Left cardiac atrium (tissue), 4 donors: ENCODE data around the gene MDP1. TPM values are rescaled to one million over a fixed set of nuclear protein-coding genes. Genes with fewer than 3 reads are reported as not detected.
A peak's percentile ranks its signal among the peaks of the same experiment; 100 is the strongest.
"Not testable (repeated sequence)": the region's sequence is repeated elsewhere in the genome, so short reads cannot be mapped to it uniquely, and the experiment has no call there.

Experiments
- ATAC-seq, 2 donors: fragments of 200-7000 bp; cut with Tn5 transposase; one replicate each; pipeline ENCODE4 v1.9.1; 2020; ENCODE audit warnings: mild to moderate bottlenecking in 2 of 2, moderate library complexity in 2 of 2
- DNase-seq: peaks from one replicate; pipeline ENCODE4 v3.0.0-alpha.2; 2020
- intact Hi-C, 2 donors: fragments of 100-400 bp; cut with DNase I; formaldehyde crosslinking; loops; one replicate each; pipeline versions ENCODE4 v1.14.1 to v1.15.1; 2022 to 2023
- total RNA-seq, 2 donors: library from RNA; stranded (reverse); fragmentation: NEBNext Ultra II Directional; extraction: Animal tissue kit (Norgen Biotek cat#: 25700); gene quantifications; one replicate each; pipeline ENCODE4 v1.2.1, GENCODE V29; 2021
- donor health status: DM: no; HTN: yes; CAD: no.
- donor health status: DM: no; HTN: yes; CAD: no; lungs with severe emphysema.
- donor health status: DM: yes; HTN: yes; CAD: no.
- donor health status: Dilated cardiomyopathy.

The MDP1 gene
- total RNA-seq, 2 donors from 2014 or later: 14.5 to 18.2 TPM

DNA sequence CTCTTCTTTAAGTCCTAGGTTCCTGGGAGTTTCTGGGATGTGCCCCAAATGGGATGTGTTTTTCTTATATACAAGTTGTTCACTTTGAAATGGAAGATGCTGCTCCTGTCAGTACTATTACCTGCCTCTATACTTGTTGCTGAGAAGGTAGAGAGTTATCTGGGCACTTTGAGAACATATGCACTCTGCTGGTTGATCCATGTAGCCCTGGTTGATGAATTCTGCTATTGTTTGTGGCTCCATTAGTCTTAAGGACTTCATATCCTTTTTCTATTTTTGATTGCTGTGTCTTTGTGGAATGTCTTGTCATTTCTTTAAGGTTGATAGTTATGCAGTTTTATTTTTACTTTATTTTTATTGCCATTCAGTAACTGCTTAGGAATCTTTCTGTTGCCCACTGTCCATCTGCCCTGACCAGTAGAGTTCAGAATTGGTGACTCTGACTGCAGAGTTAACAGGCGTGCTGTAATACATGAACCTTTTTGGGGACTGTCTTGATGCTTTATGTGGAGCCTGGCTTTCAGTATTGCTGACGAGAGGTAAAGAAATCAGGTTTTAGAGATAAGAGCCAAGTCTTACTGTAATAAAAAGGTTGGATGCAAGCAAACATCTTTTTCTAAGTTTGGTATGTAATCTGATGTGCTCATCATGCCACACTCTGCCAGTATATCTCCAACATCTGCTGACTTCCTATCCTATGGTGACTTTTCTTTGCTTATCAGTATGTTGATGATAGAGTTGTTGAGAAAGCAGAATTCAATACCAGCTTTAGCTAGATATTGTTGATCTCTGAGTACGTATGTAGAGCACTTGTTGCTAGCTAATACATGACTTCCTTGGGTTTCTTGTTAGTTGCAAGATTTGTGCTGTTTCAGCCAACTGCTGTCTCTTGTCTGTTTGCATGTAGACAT lies 18.5 kb upstream of the MDP1 start:
- DNase-seq (no peak), ATAC-seq (no peak)
- intact Hi-C loops: no loop called here

- intact Hi-C loops: no loop called here
- ATAC-seq (peak in 1 of 2 donors; percentile 3), DNase-seq (no peak)
These were observed 17.6 kb upstream of the MDP1 start for GRCh38 chr14:24233538-24233866.

GRCh38 chr14:24232645-24233537 lies 17.0 kb upstream of the MDP1 start, which contains the start of gene GMPR2:
TSS of gene GMPR2 (plus strand) at chr14:24232929. CDS start at chr14:24233254, 325 bp downstream.
- intact Hi-C loops: no loop called here
- peak; percentile 58 to 67 for ATAC-seq
- peak; percentile 84 for DNase-seq

GRCh38 chr14:24232121-24232644 lies 16.3 kb upstream of the MDP1 start, which contains the start of gene NEDD8:
TSS of gene NEDD8 (minus strand) at chr14:24232367. CDS start at chr14:24232267, 100 bp downstream.
- intact Hi-C loops: no loop called here
- DNase-seq: peak; percentile 95
- ATAC-seq: peak; percentile 86 to 90

DNA sequence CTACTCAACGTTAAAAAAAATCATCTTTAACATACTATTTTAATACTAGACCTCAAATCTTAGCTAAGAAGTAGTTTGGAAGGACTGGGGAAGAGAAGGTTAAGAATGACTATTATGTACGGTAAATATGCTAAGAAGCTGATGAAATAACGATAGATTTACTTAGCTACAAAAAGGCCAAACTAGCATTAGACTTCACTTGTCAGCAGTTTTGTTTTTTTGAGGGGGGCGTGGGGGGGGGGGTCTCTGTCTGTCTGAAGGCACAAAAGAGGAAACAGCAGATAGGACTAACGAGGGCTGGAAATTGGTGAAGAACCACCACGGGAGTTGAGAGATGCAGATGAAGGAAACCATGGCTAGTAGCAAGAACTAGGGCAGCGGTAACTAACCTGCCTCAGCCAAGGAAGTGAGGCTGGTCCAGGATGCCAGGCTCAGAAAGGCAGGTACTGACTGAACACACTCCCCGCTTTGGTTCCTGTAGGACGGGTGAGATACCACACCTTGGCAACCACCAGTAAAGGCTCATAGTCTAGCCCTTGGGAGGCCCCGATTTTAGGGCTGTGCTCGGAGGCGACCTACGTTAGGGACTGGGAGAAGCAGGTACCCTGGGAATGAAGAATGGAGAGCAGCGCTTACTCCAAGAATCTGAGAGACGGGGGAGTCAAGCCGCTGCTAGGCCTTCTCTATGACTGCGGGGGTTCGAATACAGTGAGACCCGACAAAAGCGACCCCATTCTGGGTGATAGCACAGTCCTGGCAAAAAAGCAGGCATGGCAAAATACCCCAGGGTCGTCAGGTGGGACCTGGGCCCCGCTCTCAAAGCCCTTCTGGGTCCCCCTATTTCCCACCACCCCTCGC lies 15.6 kb upstream of the MDP1 start:
- peak in 1 of 2 donors; percentile 6 for ATAC-seq
- intact Hi-C loops: no loop called here

DNA sequence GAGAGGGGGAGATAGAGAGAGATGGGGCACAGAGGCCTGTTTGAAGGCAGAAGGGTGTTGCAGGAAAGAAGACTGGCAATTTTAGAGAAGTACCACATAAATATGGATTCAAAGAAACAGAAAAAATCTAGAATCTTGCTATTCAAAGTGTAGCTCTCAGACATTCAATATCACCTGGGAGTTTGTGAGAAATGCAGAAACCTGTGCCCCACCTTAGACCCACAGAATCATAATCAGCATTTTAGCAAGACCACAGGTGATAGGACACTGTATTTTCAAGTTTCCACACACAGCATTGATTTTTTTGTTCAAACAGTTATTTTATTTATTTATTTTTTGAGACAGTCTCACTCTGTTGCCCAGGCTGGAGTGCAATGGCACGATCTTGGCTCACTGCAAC lies 13.0 kb upstream of the MDP1 start:
- DNase-seq (no peak), ATAC-seq (no peak)
- intact Hi-C loops: no loop called here

More for the DNA sequence above, 15.6 kb upstream of the MDP1 start:
- no peak for DNase-seq

GRCh38 chr14:24226473-24226872 lies 10.6 kb upstream of the MDP1 start:
- ATAC-seq (no peak), DNase-seq (no peak)

GRCh38 chr14:24224618-24225071 lies 8.8 kb upstream of the MDP1 start:
- ATAC-seq: no peak
- DNase-seq: no peak
- intact Hi-C loops: no loop called here

More at GRCh38 chr14:24226473-24226872, 10.6 kb upstream of the MDP1 start:
- intact Hi-C loops: no loop called here

GRCh38 chr14:24222987-24223386 lies 7.1 kb upstream of the MDP1 start:
- DNase-seq, intact Hi-C loops, ATAC-seq: not testable (repeated sequence)

GRCh38 chr14:24219521-24219920 lies 3.7 kb upstream of the MDP1 start:
- intact Hi-C loops: no loop called here
- no peak for ATAC-seq
- no peak for DNase-seq

GRCh38 chr14:24219080-24219479 lies 3.2 kb upstream of the MDP1 start:
- intact Hi-C loops: no loop called here
- no peak for ATAC-seq
- no peak for DNase-seq

- intact Hi-C loops, ATAC-seq: not testable (repeated sequence)
These were observed 1.0 kb upstream of the MDP1 start for GRCh38 chr14:24216876-24217275.

DNA sequence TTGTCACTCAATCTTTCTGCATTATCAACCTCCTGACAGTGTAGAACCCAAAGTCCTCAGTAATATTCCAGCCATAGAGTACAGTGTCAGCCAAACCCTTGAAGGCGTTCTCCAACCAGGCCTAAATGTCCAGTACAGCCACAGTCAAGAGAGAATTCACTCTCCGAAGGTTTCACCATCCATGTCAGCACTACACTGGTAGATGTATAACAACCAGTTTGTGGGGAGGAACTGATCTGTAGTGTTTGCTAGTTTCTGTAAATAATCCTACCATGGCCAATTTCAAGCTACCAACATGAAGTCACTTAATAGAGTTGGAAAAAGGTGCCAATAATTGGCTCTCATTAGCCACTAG lies 456 bp upstream of the MDP1 start:
- intact Hi-C loops: no loop called here
- no peak for DNase-seq
- no peak for ATAC-seq

More at GRCh38 chr14:24216876-24217275, 1.0 kb upstream of the MDP1 start:
- not testable (repeated sequence) for DNase-seq

- no peak for DNase-seq
- no peak for ATAC-seq
- intact Hi-C loops: no loop called here
These were observed 1.8 kb downstream of the MDP1 start for GRCh38 chr14:24213866-24214662.

DNA sequence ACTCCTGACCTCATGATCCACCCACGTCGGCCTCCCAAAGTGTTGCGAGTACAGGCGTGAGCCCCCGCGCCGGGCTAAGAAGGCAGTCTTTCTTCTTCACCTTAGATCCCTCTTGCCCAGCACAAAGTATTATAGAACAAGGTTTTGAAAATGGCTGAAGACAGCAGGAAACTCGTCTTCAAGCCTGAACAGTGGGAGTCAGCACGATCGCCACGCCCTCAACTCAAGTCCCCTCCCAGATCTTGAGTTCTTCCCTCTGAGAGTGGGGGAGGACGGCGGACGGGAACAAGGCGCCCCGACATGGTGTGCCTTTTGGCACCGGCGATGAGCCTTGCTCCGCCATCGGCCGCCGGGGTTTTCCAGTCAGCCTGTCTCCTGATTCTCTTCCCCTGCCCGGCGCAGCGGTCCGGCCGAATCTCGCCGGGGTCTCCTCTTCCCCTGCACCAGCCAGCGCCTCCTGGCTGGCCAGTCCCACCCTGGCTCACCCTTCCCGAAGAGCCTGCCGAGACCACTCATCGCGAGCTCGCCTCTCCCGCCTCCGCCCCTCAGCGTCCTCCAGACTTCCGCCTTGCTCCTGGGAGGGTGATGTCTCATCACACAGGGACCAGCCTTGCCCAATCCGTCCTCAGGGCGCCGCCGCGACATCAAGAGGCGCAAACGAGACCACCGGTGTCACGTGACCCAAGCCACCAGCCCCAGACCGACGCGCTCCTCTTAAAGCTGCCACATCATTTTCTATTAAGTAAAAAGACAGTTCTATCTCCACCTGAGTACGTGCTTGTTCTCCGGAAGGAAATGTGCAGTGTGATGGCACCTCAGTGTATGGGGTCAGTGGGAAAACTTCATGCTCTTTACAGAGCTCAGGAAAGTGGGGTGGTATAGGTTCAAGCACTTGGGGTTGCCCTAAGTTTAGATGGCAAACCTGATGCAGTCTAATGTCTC lies 2.7 kb downstream of the MDP1 start, which contains the start of gene CHMP4A:
CHMP4A (minus strand) TSS at position 565 of the 942 bp plus-strand sequence; CDS start at position 516, 49 bp downstream.
- ATAC-seq: peak; percentile 93 to 95
- DNase-seq: peak; percentile 99
- intact Hi-C loops: no loop called here

DNA sequence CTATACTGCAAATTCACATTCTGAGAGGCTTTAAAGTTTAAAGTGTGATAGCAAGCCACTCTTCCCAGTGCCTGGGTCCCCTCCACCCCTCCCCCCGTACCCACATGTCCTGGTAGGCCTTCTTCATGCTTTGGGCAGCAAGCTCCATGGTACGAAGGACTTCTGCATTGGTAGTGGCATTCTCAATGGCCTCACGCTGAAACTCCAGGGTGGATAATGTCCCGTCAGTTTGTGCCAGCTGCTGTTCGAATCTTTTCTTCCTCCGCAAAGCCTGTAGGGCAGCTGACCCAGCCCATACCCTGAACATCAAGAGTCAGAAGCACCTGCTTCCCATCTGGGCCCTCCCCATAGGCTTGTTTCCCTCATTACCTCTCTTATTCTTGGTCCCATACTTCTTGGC lies 4.6 kb downstream of the MDP1 start:
- no peak for ATAC-seq
- intact Hi-C loops: no loop called here
- DNase-seq: no peak

- ATAC-seq: no peak
- intact Hi-C loops: no loop called here
- no peak for DNase-seq
These were observed 8.2 kb downstream of the MDP1 start for GRCh38 chr14:24207625-24208024.
